K562 (cell line): ENCODE results near the gene TMEM61. TPM values are rescaled to one million over a fixed set of nuclear protein-coding genes. Genes with fewer than 3 reads are reported as not detected.

ENCODE experiments used
- MGA ChIP-seq: fragments of 450-650 bp; IDR thresholded peaks from 2 replicates; pipeline ENCODE4 v1.6.1; 2016; ENCODE audit warnings: mild to moderate bottlenecking, moderate library complexity
- polyA plus RNA-seq, 8 experiments: library from polyadenylated mRNA; depleted of rRNA in 4 of 8; stranded (reverse) in 5 of 8; unstranded in 3 of 8; fragments of >200 nt; fragmentation: Nextera tagmentation in 2 of 8; fragmentation: Illumina TruSeq in 1 of 8; extraction: Ambion mirVana in 2 of 8; extraction: Trizol in 1 of 8; gene quantifications; 2 replicates each; pipeline versions ENCODE4 v1.2.1 to v1.2.3, GENCODE V29; 2011 to 2014; ENCODE audit warnings: inconsistent platforms in 1 of 8, missing spikeins in 1 of 8
- total RNA-seq, 7 experiments: library from RNA; depleted of rRNA in 6 of 7; stranded (reverse); fragments of >200 nt in 6 of 7; fragmentation: Illumina TruSeq in 2 of 7; extraction: Trizol in 2 of 7; gene quantifications; 2 replicates each; pipeline versions ENCODE4 v1.2.1 to v1.2.3, GENCODE V29; 2011 to 2021; ENCODE audit warnings: low replicate concordance in 1 of 7

TMEM61 gene
- total and polyA plus RNA-seq, 9 of the 15 experiments (the other 6 are each of a cell fraction or from before 2014, with no cell fraction given), result not detected

DNA sequence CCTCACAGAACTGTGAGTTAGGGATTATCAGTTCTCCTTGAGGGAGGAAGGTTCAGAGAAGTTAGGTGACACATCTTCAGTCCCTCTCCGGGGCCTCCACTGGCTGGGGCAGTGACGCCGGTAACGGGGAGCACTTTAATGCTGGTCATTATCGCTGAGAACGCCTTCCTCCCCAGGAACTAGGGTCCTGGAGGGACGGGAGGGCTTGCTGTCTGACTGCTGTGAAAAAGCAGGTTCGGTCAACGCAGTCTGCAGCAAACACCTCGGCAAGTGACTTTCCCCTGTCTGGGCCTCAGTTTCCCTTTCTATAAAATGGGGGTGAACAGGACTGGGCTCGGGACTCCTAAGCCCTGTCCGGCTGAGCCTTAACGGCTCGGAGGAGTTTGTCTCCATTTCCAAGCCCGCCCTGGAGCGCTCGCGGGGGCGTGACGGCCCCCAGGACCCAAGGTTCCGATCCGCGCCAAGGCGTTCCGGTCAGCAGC, 341 bp upstream of the TMEM61 start (continued):
- no peak for TF ChIP-seq MGA
- TF ChIP-seq, all 486 proteins: peak for 0
